K562 (cell line): ENCODE data around the gene OTOP3. TPM values are rescaled to one million over a fixed set of nuclear protein-coding genes. Genes with fewer than 3 reads are reported as not detected.

Experiments used
- CBFB ChIP-seq: sonication (generic); formaldehyde crosslinking; IDR thresholded peaks from 2 replicates; pipeline ENCODE4 v1.4.0; 2020; ENCODE audit warnings: mild to moderate bottlenecking, missing genetic modification reagents
- EP400 ChIP-seq: fragments of 450-650 bp; IDR thresholded peaks from 2 replicates; pipeline ENCODE4 v1.6.1; 2017; ENCODE audit warnings: antibody characterized with exemption, mild to moderate bottlenecking, moderate library complexity
- FUS ChIP-seq: fragments of 200-400 bp; formaldehyde crosslinking; optimal IDR thresholded peaks from 2 replicates; pipeline ENCODE3; 2017; ENCODE audit warnings: low read depth, low read length
- HNRNPH1 ChIP-seq: fragments of 200-400 bp; formaldehyde crosslinking; optimal IDR thresholded peaks from 2 replicates; pipeline ENCODE3; 2017; ENCODE audit warnings: low read depth, mild to moderate bottlenecking, low read length, moderate library complexity
- MNT ChIP-seq, 2 experiments: fragments of 450-650 bp; conservative IDR thresholded peaks; 2 replicates each; pipeline ENCODE4 v1.6.1; 2017; ENCODE audit warnings: mild to moderate bottlenecking in 2 of 2, moderate library complexity in 2 of 2
- PHF21A ChIP-seq: fragments of 450-650 bp; IDR thresholded peaks from 2 replicates; pipeline ENCODE4 v1.6.1; 2017; ENCODE audit warnings: low read depth, borderline replicate concordance
- PHF8 ChIP-seq: fragments of 200-600 bp; sonication (generic); IDR thresholded peaks from 2 replicates; pipeline ENCODE4 v1.6.1; 2012; ENCODE audit warnings: mixed run types, mild to moderate bottlenecking, inconsistent platforms, low read length, moderate library complexity, borderline replicate concordance
- POLR2G ChIP-seq: fragments of 200-400 bp; formaldehyde crosslinking; IDR thresholded peaks from 2 replicates; pipeline ENCODE4 v1.6.1; 2017; ENCODE audit warnings: low read depth, mild to moderate bottlenecking, antibody characterized with exemption, low read length, moderate library complexity
- SETDB1 ChIP-seq: IDR thresholded peaks from one replicate; pipeline ENCODE4 v1.6.1; 2012; ENCODE audit warnings: low read length, control low read depth, inconsistent platforms
- SIX5 ChIP-seq, 2 experiments: IDR thresholded peaks; 2 replicates each; pipeline ENCODE4 v1.6.1; 2011; ENCODE audit warnings: low read length in 2 of 2, borderline replicate concordance in 1 of 2, low read depth in 1 of 2, mild to moderate bottlenecking in 1 of 2, moderate library complexity in 1 of 2; ENCODE audit not compliant: insufficient read depth in 1 of 2
- SMARCC2 ChIP-seq: fragments of 450-650 bp; IDR thresholded peaks from 2 replicates; pipeline ENCODE4 v1.6.1; 2017; ENCODE audit warnings: antibody characterized with exemption, moderate library complexity, mild to moderate bottlenecking, low read depth
- polyA plus RNA-seq, 8 experiments: library from polyadenylated mRNA; depleted of rRNA in 4 of 8; stranded (reverse) in 5 of 8; unstranded in 3 of 8; fragments of >200 nt; fragmentation: Nextera tagmentation in 2 of 8; fragmentation: Illumina TruSeq in 1 of 8; extraction: Ambion mirVana in 2 of 8; extraction: Trizol in 1 of 8; gene quantifications; 2 replicates each; pipeline versions ENCODE4 v1.2.1 to v1.2.3, GENCODE V29; 2011 to 2014; ENCODE audit warnings: inconsistent platforms in 1 of 8, missing spikeins in 1 of 8
- total RNA-seq, 7 experiments: library from RNA; depleted of rRNA in 6 of 7; stranded (reverse); fragments of >200 nt in 6 of 7; fragmentation: Illumina TruSeq in 2 of 7; extraction: Trizol in 2 of 7; gene quantifications; 2 replicates each; pipeline versions ENCODE4 v1.2.1 to v1.2.3, GENCODE V29; 2011 to 2021; ENCODE audit warnings: low replicate concordance in 1 of 7
- TF ChIP-seq, protein P1 (sequence below), 2 experiments: fragments of 450-650 bp; formaldehyde crosslinking in 1 of 2; IDR thresholded peaks; 2 replicates each; pipeline versions ENCODE4 v1.4.0 to v1.6.1; 2014 to 2020; ENCODE audit warnings: mild to moderate bottlenecking in 2 of 2, borderline replicate concordance in 1 of 2, low read depth in 1 of 2
- TF ChIP-seq, protein P2 (sequence below): IDR thresholded peaks from 3 replicates; pipeline ENCODE4 v1.6.1; 2011; ENCODE audit warnings: borderline replicate concordance, mild to moderate bottlenecking, moderate library complexity; ENCODE audit not compliant: insufficient read length; ENCODE audit errors: extremely low read depth

Gene OTOP3
- total and polyA plus RNA-seq, 9 of the 15 experiments (the other 6 are each of a cell fraction or from before 2014, with no cell fraction given): not detected

DNA sequence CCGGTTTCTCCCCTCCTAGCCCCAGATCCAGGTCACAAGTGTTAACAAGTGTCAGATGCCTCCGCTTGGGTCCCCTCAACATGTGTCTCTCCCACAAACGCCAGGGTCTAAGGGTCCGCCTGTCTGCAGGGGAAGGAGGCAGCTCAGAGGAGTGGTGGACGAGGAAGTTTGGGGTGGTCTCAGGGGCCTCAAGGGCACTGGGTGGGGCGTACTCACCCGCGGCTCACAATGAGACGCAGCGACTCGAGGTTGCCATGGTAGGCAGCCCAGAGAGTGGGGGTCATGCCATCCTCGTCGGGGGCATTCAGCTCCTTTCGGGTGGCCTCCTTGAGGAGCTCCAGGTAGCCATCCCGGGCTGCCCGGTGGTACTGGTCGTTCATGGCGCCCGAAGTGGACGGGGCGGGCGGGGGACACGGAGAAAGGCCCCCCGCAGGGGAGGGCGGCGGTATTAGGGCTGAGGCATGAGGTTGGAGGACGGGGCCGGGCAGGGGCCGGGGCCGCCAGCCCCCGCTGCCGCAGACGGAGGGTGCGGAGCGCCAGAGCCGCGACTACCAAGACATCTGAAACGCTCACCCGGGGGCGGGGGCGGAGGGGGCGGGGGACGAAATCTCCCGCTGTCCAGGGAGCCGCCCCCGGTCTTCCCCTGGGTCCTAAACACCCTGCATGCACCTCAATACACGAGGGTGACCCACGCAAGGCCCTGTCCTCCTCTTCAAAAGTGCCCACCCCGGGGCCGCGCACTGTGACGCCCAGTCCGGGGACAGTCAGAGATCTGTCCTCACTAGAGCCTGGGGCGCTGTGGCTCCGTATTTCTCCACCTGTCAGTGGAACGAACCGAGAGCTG lies 12.8 kb upstream of the OTOP3 start, which contains the start of gene USH1G (continued):
- TF ChIP-seq, protein P1, sequence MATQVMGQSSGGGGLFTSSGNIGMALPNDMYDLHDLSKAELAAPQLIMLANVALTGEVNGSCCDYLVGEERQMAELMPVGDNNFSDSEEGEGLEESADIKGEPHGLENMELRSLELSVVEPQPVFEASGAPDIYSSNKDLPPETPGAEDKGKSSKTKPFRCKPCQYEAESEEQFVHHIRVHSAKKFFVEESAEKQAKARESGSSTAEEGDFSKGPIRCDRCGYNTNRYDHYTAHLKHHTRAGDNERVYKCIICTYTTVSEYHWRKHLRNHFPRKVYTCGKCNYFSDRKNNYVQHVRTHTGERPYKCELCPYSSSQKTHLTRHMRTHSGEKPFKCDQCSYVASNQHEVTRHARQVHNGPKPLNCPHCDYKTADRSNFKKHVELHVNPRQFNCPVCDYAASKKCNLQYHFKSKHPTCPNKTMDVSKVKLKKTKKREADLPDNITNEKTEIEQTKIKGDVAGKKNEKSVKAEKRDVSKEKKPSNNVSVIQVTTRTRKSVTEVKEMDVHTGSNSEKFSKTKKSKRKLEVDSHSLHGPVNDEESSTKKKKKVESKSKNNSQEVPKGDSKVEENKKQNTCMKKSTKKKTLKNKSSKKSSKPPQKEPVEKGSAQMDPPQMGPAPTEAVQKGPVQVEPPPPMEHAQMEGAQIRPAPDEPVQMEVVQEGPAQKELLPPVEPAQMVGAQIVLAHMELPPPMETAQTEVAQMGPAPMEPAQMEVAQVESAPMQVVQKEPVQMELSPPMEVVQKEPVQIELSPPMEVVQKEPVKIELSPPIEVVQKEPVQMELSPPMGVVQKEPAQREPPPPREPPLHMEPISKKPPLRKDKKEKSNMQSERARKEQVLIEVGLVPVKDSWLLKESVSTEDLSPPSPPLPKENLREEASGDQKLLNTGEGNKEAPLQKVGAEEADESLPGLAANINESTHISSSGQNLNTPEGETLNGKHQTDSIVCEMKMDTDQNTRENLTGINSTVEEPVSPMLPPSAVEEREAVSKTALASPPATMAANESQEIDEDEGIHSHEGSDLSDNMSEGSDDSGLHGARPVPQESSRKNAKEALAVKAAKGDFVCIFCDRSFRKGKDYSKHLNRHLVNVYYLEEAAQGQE (IDR thresholded peaks at IDR 0.05; ENCODE audit: borderline replicate concordance): no peak
- TF ChIP-seq, protein P1 (CRISPR knock-in tag; IDR thresholded peaks at IDR 0.05; ENCODE audit: low read depth): no peak
- no peak for TF ChIP-seq SIX5 (IDR thresholded peaks at IDR 0.05; ENCODE audit: borderline replicate concordance in 1 of 2, insufficient read depth in 1 of 2, low read depth in 1 of 2, low read length in 2 of 2)
- peak; percentile 52 for TF ChIP-seq POLR2G
- TF ChIP-seq CBFB (CRISPR knock-in tag): no peak
- TF ChIP-seq FUS: no peak
- TF ChIP-seq HNRNPH1: no peak
- no peak for TF ChIP-seq SETDB1
- peak; percentile 51; the same call in 1 of the 2 replicates for TF ChIP-seq EP400
- TF ChIP-seq PHF8: peak; percentile 41; the same call in 1 of the 2 replicates
- peak in 1 of 2 experiments; percentile 78; a peak in 2 of 4 replicates for TF ChIP-seq MNT (conservative IDR thresholded peaks at IDR 0.05)
- TF ChIP-seq SMARCC2: no peak
- no peak for TF ChIP-seq PHF21A
- TF ChIP-seq, protein P2, sequence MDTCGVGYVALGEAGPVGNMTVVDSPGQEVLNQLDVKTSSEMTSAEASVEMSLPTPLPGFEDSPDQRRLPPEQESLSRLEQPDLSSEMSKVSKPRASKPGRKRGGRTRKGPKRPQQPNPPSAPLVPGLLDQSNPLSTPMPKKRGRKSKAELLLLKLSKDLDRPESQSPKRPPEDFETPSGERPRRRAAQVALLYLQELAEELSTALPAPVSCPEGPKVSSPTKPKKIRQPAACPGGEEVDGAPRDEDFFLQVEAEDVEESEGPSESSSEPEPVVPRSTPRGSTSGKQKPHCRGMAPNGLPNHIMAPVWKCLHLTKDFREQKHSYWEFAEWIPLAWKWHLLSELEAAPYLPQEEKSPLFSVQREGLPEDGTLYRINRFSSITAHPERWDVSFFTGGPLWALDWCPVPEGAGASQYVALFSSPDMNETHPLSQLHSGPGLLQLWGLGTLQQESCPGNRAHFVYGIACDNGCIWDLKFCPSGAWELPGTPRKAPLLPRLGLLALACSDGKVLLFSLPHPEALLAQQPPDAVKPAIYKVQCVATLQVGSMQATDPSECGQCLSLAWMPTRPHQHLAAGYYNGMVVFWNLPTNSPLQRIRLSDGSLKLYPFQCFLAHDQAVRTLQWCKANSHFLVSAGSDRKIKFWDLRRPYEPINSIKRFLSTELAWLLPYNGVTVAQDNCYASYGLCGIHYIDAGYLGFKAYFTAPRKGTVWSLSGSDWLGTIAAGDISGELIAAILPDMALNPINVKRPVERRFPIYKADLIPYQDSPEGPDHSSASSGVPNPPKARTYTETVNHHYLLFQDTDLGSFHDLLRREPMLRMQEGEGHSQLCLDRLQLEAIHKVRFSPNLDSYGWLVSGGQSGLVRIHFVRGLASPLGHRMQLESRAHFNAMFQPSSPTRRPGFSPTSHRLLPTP: no peak
